Measurements from ENCODE around the gene RBM4. TPM values are rescaled to one million over a fixed set of nuclear protein-coding genes. Genes with fewer than 3 reads are reported as not detected.
"Not testable (repeated sequence)": the region's sequence is repeated elsewhere in the genome, so short reads cannot be mapped to it uniquely, and the experiment has no call there.

RBM4 gene
- 264 and 272 TPM in 2 replicates for total RNA-seq (2021)
- long read RNA-seq, transcript RBM4-206 (2 exons, 1,548 nt) = minor isoform, 67 of 1,077 reads
- long read RNA-seq, transcript RBM4-203 (3 exons, 921 nt) = minor isoform, 85 of 1,077 reads
- long read RNA-seq, transcript RBM4-201 (4 exons, 1,694 nt) = major isoform, 780 of 1,077 reads
- long read RNA-seq, transcript RBM4-204 (4 exons, 1,763 nt) = minor isoform, 78 of 1,077 reads
- long read RNA-seq, partial matches to known transcripts = 4 of 1,077 reads
- long read RNA-seq, other reads (novel, unspliced or antisense) = 25 of 1,077 reads

- Histone ChIP-seq H3K18ac (ENCODE audit: insufficient read length, low read depth, low read length) (peak within 1 kb of the TSS; percentile 92), H3K14ac (ENCODE audit: insufficient read depth, low read length) (peak within 1 kb of the TSS; percentile 98), H3K9me3 (ENCODE audit: control insufficient read depth, low read depth, low read length) (no peaks in the 10 kb centered on the region), H3K4me1 (ENCODE audit: insufficient read depth, low read length) (peaks cover 3% of the 10 kb centered on the region), H3K27me3 (ENCODE audit: insufficient read depth, low read length) (no peaks in the 10 kb centered on the region), H2AFZ (ENCODE audit: low read length) (no peak within 1 kb of the TSS), H4K5ac (ENCODE audit: insufficient read length, low read depth, low read length) (peak within 1 kb of the TSS; percentile 74), H2BK15ac (ENCODE audit: low read depth, low read length) (no peak within 1 kb of the TSS), H3K79me1 (ENCODE audit: insufficient read depth, low read depth, low read length, poor library complexity, severe bottlenecking) (no peaks in the 10 kb centered on the region), H2AK5ac (ENCODE audit: insufficient read length, low read length) (no peak within 1 kb of the TSS), H2BK120ac (ENCODE audit: low read depth, low read length, poor library complexity, severe bottlenecking) (peak within 1 kb of the TSS; percentile 40), H4K8ac (replicated peaks; ENCODE audit: insufficient read length, low read depth, low read length) (peak within 1 kb of the TSS; percentile 63), H3K23ac (ENCODE audit: insufficient read length, low read depth, low read length) (no peak within 1 kb of the TSS), H3K27ac (ENCODE audit: insufficient read length, low read depth, low read length) (peak within 1 kb of the TSS; percentile 70), H3T11ph (ENCODE audit: low read length) (no peak within 1 kb of the TSS), H4K20me1 (ENCODE audit: control insufficient read depth, insufficient read depth, insufficient read length) (no peaks in the 10 kb centered on the region), H3K56ac (ENCODE audit: insufficient read length, low read depth, low read length) (peak within 1 kb of the TSS; percentile 82), H3K79me2 (ENCODE audit: insufficient read depth, low read length) (peaks cover 43% of the 10 kb centered on the region), H3K9ac (ENCODE audit: extremely low read depth, insufficient read length, low read length) (peak within 1 kb of the TSS; percentile 100), H3K4me2 (ENCODE audit: insufficient read depth, insufficient read length, low read length) (peak within 1 kb of the TSS; percentile 95), H2BK12ac (ENCODE audit: insufficient read length, low read depth, low read length) (no peak within 1 kb of the TSS), H3K4ac (ENCODE audit: low read depth, low read length) (no peak within 1 kb of the TSS; the same call in 1 of the 2 replicates), H4K91ac (ENCODE audit: insufficient read length, low read depth, low read length) (peak within 1 kb of the TSS; percentile 13), H2BK20ac (ENCODE audit: low read depth, low read length, poor library complexity, severe bottlenecking) (no peak within 1 kb of the TSS), H2BK5ac (ENCODE audit: insufficient read length, low read length) (peak within 1 kb of the TSS; percentile 76), H3K23me2 (ENCODE audit: insufficient read length, low read depth, low read length, poor library complexity, severe bottlenecking) (peaks cover 12% of the 10 kb centered on the region)
- H3K9me3 Mint-ChIP-seq = no peaks in the 10 kb centered on the region
- peak within 1 kb of the TSS; percentile 100 for H3K27ac Mint-ChIP-seq
- peaks cover 55 to 58% of the 10 kb centered on the region in 2 experiments for H3K4me1 Mint-ChIP-seq
- DNase-seq = peak; percentile 99
- TF ChIP-seq CTCF (conservative IDR thresholded peaks at IDR 0.05) = no peak; the same call in 2 of the 3 replicates
- WGBS (ENCODE audit: extremely low coverage, insufficient read length, low lambda C conversion rate) = no CpG with 5 or more reads among the region's 63 CpGs
- peaks cover 39 to 76% (median 63%) of the 10 kb centered on the region in 3 experiments for H3K36me3 Mint-ChIP-seq (ENCODE audit: insufficient read depth in 1 of 3, low read depth in 3 of 3)
- peak within 1 kb of the TSS; percentile 99 to 100 for H3K4me3 Mint-ChIP-seq
- peaks cover 2% of the 10 kb centered on the region; the same call in 1 of the 2 replicates for H3K27me3 Mint-ChIP-seq (ENCODE audit: low read depth)
These were observed at the start of gene RBM4 for GRCh38 chr11:66638177-66639065. Gene RBM4, plus strand, starts transcription at chr11:66638703. Its CDS starts 1,009 bp downstream, at chr11:66639712.

GRCh38 chr11:66589315-66589714 is 49.2 kb upstream of the RBM4 start:
- not testable (repeated sequence) for H3K79me1 ChIP-seq (ENCODE audit: insufficient read depth, low read depth, low read length, poor library complexity, severe bottlenecking); H3T11ph ChIP-seq (ENCODE audit: low read length); H2BK5ac ChIP-seq (ENCODE audit: insufficient read length, low read length); H3K18ac ChIP-seq (ENCODE audit: insufficient read length, low read depth, low read length); H3K27ac ChIP-seq (ENCODE audit: insufficient read length, low read depth, low read length); H3K9me3 ChIP-seq (ENCODE audit: control insufficient read depth, low read depth, low read length); H4K91ac ChIP-seq (ENCODE audit: insufficient read length, low read depth, low read length); H3K56ac ChIP-seq (ENCODE audit: insufficient read length, low read depth, low read length); H2AFZ ChIP-seq (ENCODE audit: low read length); H3K14ac ChIP-seq (ENCODE audit: insufficient read depth, low read length); H2BK20ac ChIP-seq (ENCODE audit: low read depth, low read length, poor library complexity, severe bottlenecking); DNase-seq; H3K23me2 ChIP-seq (ENCODE audit: insufficient read length, low read depth, low read length, poor library complexity, severe bottlenecking); H3K4me3 Mint-ChIP-seq; H3K79me2 ChIP-seq (ENCODE audit: insufficient read depth, low read length); H2AK5ac ChIP-seq (ENCODE audit: insufficient read length, low read length); H4K20me1 ChIP-seq (ENCODE audit: control insufficient read depth, insufficient read depth, insufficient read length); H4K5ac ChIP-seq (ENCODE audit: insufficient read length, low read depth, low read length); H2BK15ac ChIP-seq (ENCODE audit: low read depth, low read length); H3K4ac ChIP-seq (ENCODE audit: low read depth, low read length); H3K9ac ChIP-seq (ENCODE audit: extremely low read depth, insufficient read length, low read length); H3K27ac Mint-ChIP-seq; H2BK12ac ChIP-seq (ENCODE audit: insufficient read length, low read depth, low read length); H4K8ac ChIP-seq (replicated peaks; ENCODE audit: insufficient read length, low read depth, low read length); H3K27me3 ChIP-seq (ENCODE audit: insufficient read depth, low read length); H2BK120ac ChIP-seq (ENCODE audit: low read depth, low read length, poor library complexity, severe bottlenecking); H3K4me2 ChIP-seq (ENCODE audit: insufficient read depth, insufficient read length, low read length); H3K23ac ChIP-seq (ENCODE audit: insufficient read length, low read depth, low read length); H3K4me1 ChIP-seq (ENCODE audit: insufficient read depth, low read length)
- Mint-ChIP-seq H3K36me3 (ENCODE audit: insufficient read depth in 1 of 3, low read depth in 3 of 3) (peaks cover 2 to 22% (median 16%) of the 10 kb centered on the region in 3 experiments; a peak in 4 of 7 replicates), H3K27me3 (ENCODE audit: low read depth) (peaks cover 30% of the 10 kb centered on the region), H3K9me3 (peaks cover 38 to 48% of the 10 kb centered on the region in 2 experiments), H3K4me1 (peaks cover 11 to 15% of the 10 kb centered on the region in 2 experiments)
- WGBS (ENCODE audit: extremely low coverage, insufficient read length, low lambda C conversion rate) = no CpG with 5 or more reads among the region's 2 CpGs
